ENCODE measurements around the gene GPC3.

The GPC3 gene

GRCh38 chrX:133569217-133569616 is 416.2 kb downstream of the GPC3 start:
- Histone ChIP-seq H4K20me1 (ENCODE audit: insufficient read depth, low read length) (no peaks in the 10 kb centered on the region), H2AFZ (ENCODE audit: low read length) (no peak overlapping the region), H3K4me2 (ENCODE audit: low read length) (no peak overlapping the region), H3K4me3 (ENCODE audit: low read depth, low read length, poor library complexity, severe bottlenecking) (no peak overlapping the region), H3F3A (ENCODE audit: insufficient read depth, low read length) (no peaks in the 10 kb centered on the region), H3K4me1 (ENCODE audit: insufficient read depth, low read length, severe bottlenecking) (no peaks in the 10 kb centered on the region), H3K36me3 (ENCODE audit: insufficient read depth, low read length) (no peaks in the 10 kb centered on the region), H3K27ac (ENCODE audit: low read depth, low read length, poor library complexity, severe bottlenecking) (no peak overlapping the region), H3K27me3 (ENCODE audit: insufficient read depth, low read length) (no peaks in the 10 kb centered on the region), H3K9me3 (ENCODE audit: low read length) (no peaks in the 10 kb centered on the region), H3K79me2 (ENCODE audit: insufficient read depth, low read length) (no peaks in the 10 kb centered on the region), H3K9me2 (ENCODE audit: low read depth, low read length) (no peaks in the 10 kb centered on the region), H3K9ac (ENCODE audit: low read length) (no peak overlapping the region)
- TF ChIP-seq, protein P1, sequence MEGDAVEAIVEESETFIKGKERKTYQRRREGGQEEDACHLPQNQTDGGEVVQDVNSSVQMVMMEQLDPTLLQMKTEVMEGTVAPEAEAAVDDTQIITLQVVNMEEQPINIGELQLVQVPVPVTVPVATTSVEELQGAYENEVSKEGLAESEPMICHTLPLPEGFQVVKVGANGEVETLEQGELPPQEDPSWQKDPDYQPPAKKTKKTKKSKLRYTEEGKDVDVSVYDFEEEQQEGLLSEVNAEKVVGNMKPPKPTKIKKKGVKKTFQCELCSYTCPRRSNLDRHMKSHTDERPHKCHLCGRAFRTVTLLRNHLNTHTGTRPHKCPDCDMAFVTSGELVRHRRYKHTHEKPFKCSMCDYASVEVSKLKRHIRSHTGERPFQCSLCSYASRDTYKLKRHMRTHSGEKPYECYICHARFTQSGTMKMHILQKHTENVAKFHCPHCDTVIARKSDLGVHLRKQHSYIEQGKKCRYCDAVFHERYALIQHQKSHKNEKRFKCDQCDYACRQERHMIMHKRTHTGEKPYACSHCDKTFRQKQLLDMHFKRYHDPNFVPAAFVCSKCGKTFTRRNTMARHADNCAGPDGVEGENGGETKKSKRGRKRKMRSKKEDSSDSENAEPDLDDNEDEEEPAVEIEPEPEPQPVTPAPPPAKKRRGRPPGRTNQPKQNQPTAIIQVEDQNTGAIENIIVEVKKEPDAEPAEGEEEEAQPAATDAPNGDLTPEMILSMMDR (IDR thresholded peaks at IDR 0.05; ENCODE audit: low read length), result no peak
- TF ChIP-seq EZH2 (IDR thresholded peaks at IDR 0.05; ENCODE audit: borderline replicate concordance, low read length), result no peak

GRCh38 chrX:133568109-133568508 is 417.3 kb downstream of the GPC3 start:
- H4K20me1 ChIP-seq (ENCODE audit: insufficient read depth, low read length), result no peaks in the 10 kb centered on the region
- H3K4me2 ChIP-seq (ENCODE audit: low read length), result no peak overlapping the region
- H3K36me3 ChIP-seq (ENCODE audit: insufficient read depth, low read length), result no peaks in the 10 kb centered on the region
- H2AFZ ChIP-seq (ENCODE audit: low read length), result no peak overlapping the region
- no peak for TF ChIP-seq EZH2 (IDR thresholded peaks at IDR 0.05; ENCODE audit: borderline replicate concordance, low read length)
- TF ChIP-seq, protein P1 (IDR thresholded peaks at IDR 0.05; ENCODE audit: low read length), result no peak
- no peaks in the 10 kb centered on the region for H3K9me3 ChIP-seq (ENCODE audit: low read length)
- H3K9ac ChIP-seq (ENCODE audit: low read length), result no peak overlapping the region
- H3K9me2 ChIP-seq (ENCODE audit: low read depth, low read length), result no peaks in the 10 kb centered on the region
- no peak overlapping the region for H3K4me3 ChIP-seq (ENCODE audit: low read depth, low read length, poor library complexity, severe bottlenecking)
- no peak overlapping the region for H3K27ac ChIP-seq (ENCODE audit: low read depth, low read length, poor library complexity, severe bottlenecking)
- no peaks in the 10 kb centered on the region for H3K79me2 ChIP-seq (ENCODE audit: insufficient read depth, low read length)
- no peaks in the 10 kb centered on the region for H3F3A ChIP-seq (ENCODE audit: insufficient read depth, low read length)
- H3K27me3 ChIP-seq (ENCODE audit: insufficient read depth, low read length), result no peaks in the 10 kb centered on the region
- no peaks in the 10 kb centered on the region for H3K4me1 ChIP-seq (ENCODE audit: insufficient read depth, low read length, severe bottlenecking)

DNA sequence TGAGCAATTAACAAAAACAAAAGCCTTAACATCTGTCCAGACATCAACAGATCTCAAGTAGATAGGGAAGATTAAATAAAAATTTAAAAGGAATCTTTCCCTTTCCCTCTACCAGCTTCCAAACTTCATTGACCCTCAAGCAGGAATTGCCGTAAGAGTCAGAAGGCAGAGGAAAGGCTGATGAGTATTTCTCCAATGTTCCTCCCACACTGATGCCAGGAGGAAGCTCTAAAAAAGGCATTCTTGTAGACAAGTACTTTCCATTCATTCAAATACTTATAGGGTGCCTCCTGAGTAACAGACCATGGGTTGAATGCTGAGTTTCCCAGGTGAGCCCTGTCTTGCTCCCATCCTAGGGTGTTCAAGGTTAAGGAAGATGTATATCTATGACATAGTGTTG is 418.5 kb downstream of the GPC3 start:
- no peaks in the 10 kb centered on the region for H3F3A ChIP-seq (ENCODE audit: insufficient read depth, low read length)
- no peaks in the 10 kb centered on the region for H3K9me2 ChIP-seq (ENCODE audit: low read depth, low read length)
- TF ChIP-seq, protein P1 (IDR thresholded peaks at IDR 0.05; ENCODE audit: low read length), result no peak
- TF ChIP-seq EZH2 (IDR thresholded peaks at IDR 0.05; ENCODE audit: borderline replicate concordance, low read length), result no peak
- H3K4me3 ChIP-seq (ENCODE audit: low read depth, low read length, poor library complexity, severe bottlenecking), result no peak overlapping the region
- no peak overlapping the region for H2AFZ ChIP-seq (ENCODE audit: low read length)
- H4K20me1 ChIP-seq (ENCODE audit: insufficient read depth, low read length), result no peaks in the 10 kb centered on the region
- no peaks in the 10 kb centered on the region for H3K36me3 ChIP-seq (ENCODE audit: insufficient read depth, low read length)
- no peaks in the 10 kb centered on the region for H3K27me3 ChIP-seq (ENCODE audit: insufficient read depth, low read length)
- H3K27ac ChIP-seq (ENCODE audit: low read depth, low read length, poor library complexity, severe bottlenecking), result no peak overlapping the region
- no peaks in the 10 kb centered on the region for H3K9me3 ChIP-seq (ENCODE audit: low read length)
- no peak overlapping the region for H3K9ac ChIP-seq (ENCODE audit: low read length)
- H3K4me1 ChIP-seq (ENCODE audit: insufficient read depth, low read length, severe bottlenecking), result no peaks in the 10 kb centered on the region
- H3K79me2 ChIP-seq (ENCODE audit: insufficient read depth, low read length), result no peaks in the 10 kb centered on the region
- H3K4me2 ChIP-seq (ENCODE audit: low read length), result no peak overlapping the region
